Thyroid gland (tissue), 4 donors: ENCODE data around the gene PLBD2. TPM values are rescaled to one million over a fixed set of nuclear protein-coding genes. Genes with fewer than 3 reads are reported as not detected.

Experiments used
- DNase-seq, 2 donors: peaks; one replicate each; pipeline ENCODE4 v3.0.0-alpha.2; 2019
- H3K27ac ChIP-seq, 3 donors: fragments of 200-600 bp; sonication (generic); 1 replicate in 2 of 3; 2 replicates in 1 of 3; pipeline ENCODE4 v1.5.1; 2016 to 2019; ENCODE audit warnings: mild to moderate bottlenecking in 1 of 3, moderate library complexity in 1 of 3
- H3K27me3 ChIP-seq: fragments of 200-600 bp; sonication (generic); one replicate; pipeline ENCODE4 v1.5.1; 2019
- H3K36me3 ChIP-seq, 2 donors: fragments of 200-600 bp; sonication (generic); one replicate each; pipeline ENCODE4 v1.5.1; 2016 to 2019
- H3K4me1 ChIP-seq, 2 donors: fragments of 200-600 bp; sonication (generic); one replicate each; pipeline ENCODE4 v1.5.1; 2017 to 2019
- H3K4me3 ChIP-seq, 3 donors: fragments of 200-600 bp; sonication (generic); replicated peaks in 1 of 3; 1 replicate in 2 of 3; 2 replicates in 1 of 3; pipeline ENCODE4 v1.5.1; 2016; ENCODE audit warnings: mild to moderate bottlenecking in 1 of 3
- H3K9me3 ChIP-seq: fragments of 200-600 bp; sonication (generic); one replicate; pipeline ENCODE4 v1.5.1; 2017
- POLR2A ChIP-seq, 2 donors: fragments of 450-650 bp; IDR thresholded peaks; one replicate each; pipeline ENCODE4 v1.6.1; 2017; ENCODE audit warnings: antibody characterized with exemption in 2 of 2, mild to moderate bottlenecking in 2 of 2, moderate library complexity in 1 of 2
- WGBS, 2 donors: methylation state at CpG; one replicate each; pipeline ENCODE4 v1.1.5; 2017; 5-methylcytosine and 5-hydroxymethylcytosine counted together
- intact Hi-C: fragments of 100-400 bp; cut with DNase I; formaldehyde crosslinking; loops from one replicate; pipeline ENCODE4 v1.15.1; 2023
- total RNA-seq, 4 donors: library from RNA; depleted of rRNA; stranded (reverse); fragments of >200 nt; gene quantifications; one replicate each; pipeline ENCODE4 v1.2.3, GENCODE V29; 2016
- TF ChIP-seq, protein P1 (sequence below), 6 experiments: fragments of 200-600 bp in 3 of 6; fragments of 450-650 bp in 3 of 6; sonication (generic) in 3 of 6; IDR thresholded peaks; one replicate each; pipeline ENCODE4 v1.5.1; 2016 to 2019; ENCODE audit warnings: antibody characterized with exemption in 6 of 6, mild to moderate bottlenecking in 2 of 6, inconsistent platforms in 1 of 6, moderate library complexity in 1 of 6

Gene PLBD2
- total RNA-seq, 4 donors from 2014 or later: 21.0 to 51.5 (median 44.3) TPM

DNA sequence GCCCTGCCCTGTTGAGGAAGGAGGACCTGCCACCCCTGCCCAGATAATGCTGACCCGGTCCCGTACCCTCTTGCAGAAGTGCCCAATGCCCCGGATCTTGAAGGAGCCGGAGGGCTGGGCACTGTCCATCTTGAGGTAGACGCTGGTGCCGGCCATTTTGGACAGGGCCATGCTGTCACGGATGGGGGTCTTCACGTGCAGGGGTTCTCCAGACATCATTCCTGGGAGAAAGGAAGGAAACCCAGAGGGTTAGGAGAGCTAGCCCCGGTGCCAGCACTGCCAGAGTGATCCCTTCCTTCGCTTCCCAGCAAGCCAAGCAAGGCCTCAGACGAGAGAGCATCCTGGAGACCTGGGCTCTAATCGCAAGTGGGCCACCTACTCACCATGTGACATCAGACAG lies 41.1 kb downstream of the PLBD2 start:
- TF ChIP-seq POLR2A (IDR thresholded peaks at IDR 0.05): no peak
- TF ChIP-seq, protein P1, sequence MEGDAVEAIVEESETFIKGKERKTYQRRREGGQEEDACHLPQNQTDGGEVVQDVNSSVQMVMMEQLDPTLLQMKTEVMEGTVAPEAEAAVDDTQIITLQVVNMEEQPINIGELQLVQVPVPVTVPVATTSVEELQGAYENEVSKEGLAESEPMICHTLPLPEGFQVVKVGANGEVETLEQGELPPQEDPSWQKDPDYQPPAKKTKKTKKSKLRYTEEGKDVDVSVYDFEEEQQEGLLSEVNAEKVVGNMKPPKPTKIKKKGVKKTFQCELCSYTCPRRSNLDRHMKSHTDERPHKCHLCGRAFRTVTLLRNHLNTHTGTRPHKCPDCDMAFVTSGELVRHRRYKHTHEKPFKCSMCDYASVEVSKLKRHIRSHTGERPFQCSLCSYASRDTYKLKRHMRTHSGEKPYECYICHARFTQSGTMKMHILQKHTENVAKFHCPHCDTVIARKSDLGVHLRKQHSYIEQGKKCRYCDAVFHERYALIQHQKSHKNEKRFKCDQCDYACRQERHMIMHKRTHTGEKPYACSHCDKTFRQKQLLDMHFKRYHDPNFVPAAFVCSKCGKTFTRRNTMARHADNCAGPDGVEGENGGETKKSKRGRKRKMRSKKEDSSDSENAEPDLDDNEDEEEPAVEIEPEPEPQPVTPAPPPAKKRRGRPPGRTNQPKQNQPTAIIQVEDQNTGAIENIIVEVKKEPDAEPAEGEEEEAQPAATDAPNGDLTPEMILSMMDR (IDR thresholded peaks at IDR 0.05): no peak

DNA sequence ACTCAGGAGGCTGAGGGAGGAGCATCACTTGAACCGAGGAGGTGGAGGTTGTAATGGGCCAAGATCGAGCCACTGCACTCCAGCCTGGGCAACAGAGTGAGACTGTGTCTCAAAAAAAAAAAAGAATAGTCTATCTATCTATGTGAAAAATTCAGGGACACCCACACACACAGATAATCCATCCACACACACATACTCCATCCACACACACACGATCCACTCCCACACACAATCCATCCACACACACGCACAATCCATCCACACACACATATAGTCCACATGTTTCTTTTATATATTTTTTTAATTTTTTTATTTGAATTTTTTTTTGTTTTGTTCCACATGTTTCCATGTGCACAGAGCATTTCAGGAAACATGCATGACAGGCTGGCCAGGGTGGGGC lies 42.0 kb downstream of the PLBD2 start:
- Histone ChIP-seq H3K4me1 (peaks cover 6 to 7% of the 10 kb centered on the region in 2 donors), H3K27me3 (no peaks in the 10 kb centered on the region), H3K4me3 (no peak overlapping the region), H3K27ac (no peak overlapping the region), H3K36me3 (no peaks in the 10 kb centered on the region), H3K9me3 (no peaks in the 10 kb centered on the region)
- TF ChIP-seq POLR2A (IDR thresholded peaks at IDR 0.05): no peak
- TF ChIP-seq, protein P1 (IDR thresholded peaks at IDR 0.05): no peak
- DNase-seq: no peak
- WGBS, 2 donors: 80 to 82% methylated on average over 4 of the region's 4 CpGs
- intact Hi-C loops: no loop called here

More for the DNA sequence above, 41.1 kb downstream of the PLBD2 start:
- WGBS, 2 donors: 86 to 89% methylated on average over 3 to 11 of the region's 12 CpGs
- H3K4me3 ChIP-seq: no peak overlapping the region
- H3K9me3 ChIP-seq: no peaks in the 10 kb centered on the region
- peaks cover 4 to 6% of the 10 kb centered on the region in 2 donors for H3K4me1 ChIP-seq
- no peak overlapping the region for H3K27ac ChIP-seq
- H3K36me3 ChIP-seq: no peaks in the 10 kb centered on the region
- intact Hi-C loops: no loop called here
- no peak for DNase-seq
- H3K27me3 ChIP-seq: no peaks in the 10 kb centered on the region

DNA sequence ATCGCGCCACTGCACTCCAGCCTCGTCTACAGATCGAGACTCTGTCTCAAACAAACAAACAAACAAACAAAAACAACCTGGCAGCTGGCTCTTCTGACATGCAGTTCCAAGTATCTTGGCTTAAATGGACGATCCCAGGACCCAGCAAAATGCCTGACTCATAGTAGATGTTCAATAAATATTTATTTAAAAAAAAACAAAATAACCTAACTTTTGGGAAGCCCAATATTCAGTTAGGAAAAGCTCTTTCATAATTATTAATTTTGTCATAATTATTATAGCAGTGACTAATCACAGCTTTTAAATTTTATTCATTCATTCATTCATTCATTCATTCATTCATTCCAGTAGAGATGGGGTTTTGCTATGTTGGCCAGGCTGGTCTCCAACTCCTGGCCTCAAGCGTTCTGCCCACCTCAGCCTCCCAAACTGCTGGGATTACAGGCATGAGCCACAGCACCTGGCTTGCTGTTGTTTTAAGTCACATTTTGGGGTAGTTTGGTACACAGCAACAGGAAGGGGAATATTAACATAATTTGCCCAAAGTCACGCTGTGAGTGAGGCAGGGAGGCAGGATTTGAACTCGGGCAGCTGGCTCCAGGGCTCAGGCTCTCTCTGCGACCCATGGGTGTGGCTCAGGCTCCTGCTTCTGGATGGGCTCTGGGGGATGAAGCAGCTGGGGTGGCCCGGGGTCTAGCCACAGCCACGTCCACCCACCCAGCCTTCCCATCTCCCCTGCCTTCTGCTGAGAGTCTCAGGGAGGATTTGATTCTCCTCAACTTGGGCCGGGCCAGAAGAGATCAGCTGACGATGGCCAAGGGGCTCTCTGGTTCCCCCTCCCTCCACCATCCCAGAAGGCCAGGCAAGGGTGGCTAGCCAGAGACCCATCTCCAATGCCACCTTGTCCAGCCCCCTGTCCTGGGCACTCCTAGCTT lies 42.9 kb downstream of the PLBD2 start:
- WGBS, 2 donors: 80 to 81% methylated on average over 11 to 13 of the region's 13 CpGs
- Histone ChIP-seq H3K27me3 (no peaks in the 10 kb centered on the region), H3K4me3 (no peak overlapping the region), H3K36me3 (no peaks in the 10 kb centered on the region), H3K4me1 (peaks cover 6 to 7% of the 10 kb centered on the region in 2 donors), H3K27ac (no peak overlapping the region), H3K9me3 (no peaks in the 10 kb centered on the region)
- intact Hi-C loops: no loop called here
- no peak for DNase-seq
- TF ChIP-seq POLR2A (IDR thresholded peaks at IDR 0.05): no peak
- TF ChIP-seq, protein P1 (IDR thresholded peaks at IDR 0.05): no peak

DNA sequence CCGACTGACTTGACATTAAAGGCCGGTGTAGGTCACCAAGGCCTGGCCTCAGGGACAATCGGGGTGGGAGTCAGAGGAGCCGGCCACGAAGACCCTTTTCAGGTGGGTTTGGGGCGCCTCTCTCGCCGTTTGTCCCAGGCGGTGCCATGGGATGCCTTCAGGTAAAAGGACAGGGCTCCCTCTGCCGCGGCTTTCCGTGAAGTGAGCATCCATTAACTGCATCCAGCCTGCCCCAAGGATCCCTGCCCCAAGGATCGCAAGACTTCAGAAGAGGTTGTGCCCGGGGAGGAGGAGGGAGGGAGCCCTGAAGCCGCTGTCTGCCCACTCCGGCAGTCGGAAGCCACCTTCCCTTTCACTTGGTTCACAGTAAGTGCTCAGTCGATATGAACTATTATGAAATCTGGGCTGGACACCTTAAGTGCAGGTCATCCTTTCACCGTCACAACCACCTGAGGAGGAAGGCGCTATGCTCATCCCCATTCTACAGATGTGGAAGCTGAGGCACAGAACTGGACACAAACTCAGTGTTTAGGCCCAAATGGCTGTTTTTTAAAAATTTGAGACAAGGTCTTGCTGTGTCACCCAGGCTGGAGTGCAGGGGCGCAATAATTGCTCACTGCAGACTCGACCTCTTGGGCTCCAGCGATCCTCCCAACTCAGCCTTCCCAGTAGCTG lies 44.3 kb downstream of the PLBD2 start:
- Histone ChIP-seq H3K9me3 (no peaks in the 10 kb centered on the region), H3K4me3 (no peak overlapping the region), H3K4me1 (peaks cover 7 to 15% of the 10 kb centered on the region in 2 donors), H3K27ac (no peak overlapping the region), H3K36me3 (no peaks in the 10 kb centered on the region), H3K27me3 (no peaks in the 10 kb centered on the region)
- 92 to 96% methylated on average over 17 to 23 of the region's 23 CpGs for WGBS, 2 donors
- TF ChIP-seq, protein P1 (IDR thresholded peaks at IDR 0.05): no peak
- no peak for TF ChIP-seq POLR2A (IDR thresholded peaks at IDR 0.05)
- intact Hi-C loops: no loop called here
- no peak for DNase-seq
